Suprapubic skin (tissue), 4 donors: ENCODE measurements around the gene CFAP74.

ENCODE experiments used
- POLR2A ChIP-seq, 2 donors: fragments of 450-650 bp; IDR thresholded peaks; one replicate each; pipeline ENCODE4 v1.6.1; 2017; ENCODE audit warnings: antibody characterized with exemption in 2 of 2, mild to moderate bottlenecking in 2 of 2, moderate library complexity in 2 of 2
- POLR2AphosphoS5 ChIP-seq, 3 donors: sonication (generic); formaldehyde crosslinking; IDR thresholded peaks; one replicate each; pipeline ENCODE4 v1.6.1; 2017; ENCODE audit warnings: antibody characterized with exemption in 3 of 3
- TF ChIP-seq, protein P1 (sequence below), 2 donors: fragments of 200-600 bp in 1 of 2; fragments of 450-650 bp in 1 of 2; sonication (generic) in 1 of 2; IDR thresholded peaks; one replicate each; pipeline ENCODE4 v1.5.1; 2016 to 2019; ENCODE audit warnings: antibody characterized with exemption in 2 of 2, mild to moderate bottlenecking in 1 of 2, moderate library complexity in 1 of 2

DNA sequence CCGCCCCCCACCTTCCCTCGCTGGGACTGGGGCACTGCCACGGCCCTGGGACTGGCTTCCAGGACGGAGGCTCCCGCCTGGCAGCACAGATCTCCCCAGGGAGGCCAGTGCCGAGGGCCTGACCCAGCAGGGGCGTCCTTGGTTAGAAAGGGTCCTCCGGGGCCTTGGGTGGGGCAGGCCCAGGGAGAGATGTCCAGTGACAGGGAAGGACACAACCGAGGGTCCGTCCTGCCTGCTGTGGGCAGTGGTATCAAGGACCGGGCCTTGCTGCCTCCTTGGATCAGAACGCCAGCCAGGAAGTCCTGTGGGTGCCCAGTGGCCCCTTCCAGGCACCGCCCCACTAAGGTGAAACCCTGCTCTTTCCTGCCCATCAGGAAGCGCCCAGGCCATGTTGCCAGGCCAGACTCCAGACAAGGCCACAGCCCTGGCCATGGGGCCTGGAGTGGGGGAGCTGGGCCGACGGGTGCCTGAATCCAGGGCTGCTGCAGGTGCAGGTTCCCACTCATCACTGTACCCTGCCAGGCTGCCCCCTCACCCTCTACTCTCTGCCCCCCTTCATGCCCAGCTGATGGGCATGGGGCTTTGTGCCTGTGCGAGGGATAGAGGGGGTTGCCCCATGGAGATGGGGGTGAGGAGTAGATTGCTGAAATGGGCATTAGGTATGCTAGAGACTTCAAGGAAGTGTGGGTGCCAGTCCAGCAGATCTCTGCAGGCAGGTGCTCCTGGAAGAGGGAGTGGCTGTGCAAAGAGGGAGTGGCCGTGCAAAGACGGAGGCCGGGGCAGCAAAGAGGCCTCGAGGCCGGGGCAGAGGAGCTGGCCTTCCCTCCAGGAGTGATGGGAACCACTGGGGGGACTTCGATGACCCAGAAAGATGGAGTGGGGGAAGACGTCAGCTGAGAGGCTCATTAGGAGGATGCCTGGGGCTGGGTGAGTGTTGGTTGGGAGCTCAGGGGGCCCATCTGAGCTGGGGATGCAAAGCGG is 44.5 kb upstream of the CFAP74 start:
- TF ChIP-seq, protein P1, sequence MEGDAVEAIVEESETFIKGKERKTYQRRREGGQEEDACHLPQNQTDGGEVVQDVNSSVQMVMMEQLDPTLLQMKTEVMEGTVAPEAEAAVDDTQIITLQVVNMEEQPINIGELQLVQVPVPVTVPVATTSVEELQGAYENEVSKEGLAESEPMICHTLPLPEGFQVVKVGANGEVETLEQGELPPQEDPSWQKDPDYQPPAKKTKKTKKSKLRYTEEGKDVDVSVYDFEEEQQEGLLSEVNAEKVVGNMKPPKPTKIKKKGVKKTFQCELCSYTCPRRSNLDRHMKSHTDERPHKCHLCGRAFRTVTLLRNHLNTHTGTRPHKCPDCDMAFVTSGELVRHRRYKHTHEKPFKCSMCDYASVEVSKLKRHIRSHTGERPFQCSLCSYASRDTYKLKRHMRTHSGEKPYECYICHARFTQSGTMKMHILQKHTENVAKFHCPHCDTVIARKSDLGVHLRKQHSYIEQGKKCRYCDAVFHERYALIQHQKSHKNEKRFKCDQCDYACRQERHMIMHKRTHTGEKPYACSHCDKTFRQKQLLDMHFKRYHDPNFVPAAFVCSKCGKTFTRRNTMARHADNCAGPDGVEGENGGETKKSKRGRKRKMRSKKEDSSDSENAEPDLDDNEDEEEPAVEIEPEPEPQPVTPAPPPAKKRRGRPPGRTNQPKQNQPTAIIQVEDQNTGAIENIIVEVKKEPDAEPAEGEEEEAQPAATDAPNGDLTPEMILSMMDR (IDR thresholded peaks at IDR 0.05), result no peak
- TF ChIP-seq POLR2AphosphoS5 (IDR thresholded peaks at IDR 0.05), result no peak
- TF ChIP-seq POLR2A (IDR thresholded peaks at IDR 0.05), result no peak
